HEK293 (cell line): ENCODE data around the gene PCGF1.

Experiments
- CTCF ChIA-PET: fragments of 350-600 bp; formaldehyde crosslinking; extraction: SDS; loops from one replicate; lab custom pipeline; 2021; ENCODE audit warnings: antibody characterized with exemption; lab: Yijun Ruan, JAX
- POLR2A ChIA-PET: fragments of 300-600 bp; formaldehyde crosslinking; extraction: SDS; loops from one replicate; lab custom pipeline; 2020; ENCODE audit warnings: antibody characterized with exemption, inconsistent platforms; lab: Yijun Ruan, JAX
- H3K27ac ChIP-seq: fragments of 200-500 bp; sonication (Bioruptor generic); 2 replicates; pipeline ENCODE4 v1.5.1; 2014; ENCODE audit warnings: low read depth, low read length, control low read depth, inconsistent platforms; ENCODE audit errors: extremely low read depth
- H3K36me3 ChIP-seq, 2 experiments: fragments of 200-500 bp in 1 of 2; sonication (Bioruptor generic) in 1 of 2; 1 replicate in 1 of 2; 2 replicates in 1 of 2; pipeline ENCODE4 v1.5.1; 2014 to 2017; ENCODE audit warnings: inconsistent platforms in 2 of 2, low read length in 2 of 2; ENCODE audit not compliant: control insufficient read depth in 2 of 2, insufficient read depth in 1 of 2
- H3K4me1 ChIP-seq: fragments of 200-500 bp; sonication (Bioruptor generic); 2 replicates; pipeline ENCODE4 v1.5.1; 2014; ENCODE audit warnings: mild to moderate bottlenecking, low read length, inconsistent platforms; ENCODE audit not compliant: control insufficient read depth, insufficient read depth
- H3K4me3 ChIP-seq: 2 replicates; pipeline ENCODE4 v1.5.1; 2011; ENCODE audit warnings: low read depth, mild to moderate bottlenecking, control low read depth, low read length, moderate library complexity
- H3K9me3 ChIP-seq: fragments of 200-500 bp; sonication (Bioruptor generic); 2 replicates; pipeline ENCODE4 v1.5.1; 2014; ENCODE audit warnings: low read depth, low read length, inconsistent platforms; ENCODE audit not compliant: control insufficient read depth, insufficient read depth
- KLF1 ChIP-seq: fragments of 450-650 bp; formaldehyde crosslinking; IDR thresholded peaks from 2 replicates; pipeline ENCODE4 v1.5.1; 2016; ENCODE audit warnings: missing biosample characterization, missing genetic modification characterization
- KLF10 ChIP-seq: fragments of 450-650 bp; IDR thresholded peaks from 2 replicates; pipeline ENCODE4 v1.5.1; 2018; ENCODE audit warnings: missing biosample characterization, mild to moderate bottlenecking, missing genetic modification characterization
- SP2 ChIP-seq: fragments of 450-650 bp; formaldehyde crosslinking; IDR thresholded peaks from 2 replicates; pipeline ENCODE4 v1.5.1; 2016; ENCODE audit warnings: missing biosample characterization, missing genetic modification characterization
- WT1 ChIP-seq: fragments of 450-650 bp; formaldehyde crosslinking; IDR thresholded peaks from 2 replicates; pipeline ENCODE4 v1.5.1; 2016; ENCODE audit warnings: missing biosample characterization, missing genetic modification characterization
- ZNF248 ChIP-seq: fragments of 450-650 bp; formaldehyde crosslinking; IDR thresholded peaks from 2 replicates; pipeline ENCODE4 v1.5.1; 2017; ENCODE audit warnings: missing biosample characterization, missing genetic modification characterization
- ZNF391 ChIP-seq: fragments of 450-650 bp; formaldehyde crosslinking; IDR thresholded peaks from 2 replicates; pipeline ENCODE4 v1.5.1; 2016; ENCODE audit warnings: low read depth, missing biosample characterization, missing genetic modification characterization, borderline replicate concordance
- ZNF404 ChIP-seq: fragments of 450-650 bp; formaldehyde crosslinking; IDR thresholded peaks from 2 replicates; pipeline ENCODE4 v1.5.1; 2017; ENCODE audit warnings: missing biosample characterization, missing genetic modification characterization
- ZNF426 ChIP-seq: fragments of 450-650 bp; formaldehyde crosslinking; IDR thresholded peaks from 2 replicates; pipeline ENCODE4 v1.5.1; 2017; ENCODE audit warnings: missing biosample characterization, missing genetic modification characterization, mild to moderate bottlenecking, inconsistent platforms, moderate library complexity
- ZNF473 ChIP-seq: fragments of 450-650 bp; formaldehyde crosslinking; IDR thresholded peaks from 2 replicates; pipeline ENCODE4 v1.5.1; 2017; ENCODE audit warnings: missing biosample characterization, missing genetic modification characterization
- ZNF501 ChIP-seq: fragments of 450-650 bp; formaldehyde crosslinking; IDR thresholded peaks from 2 replicates; pipeline ENCODE4 v1.5.1; 2016; ENCODE audit warnings: missing biosample characterization, missing genetic modification characterization
- ZNF561 ChIP-seq: fragments of 450-650 bp; IDR thresholded peaks from 2 replicates; pipeline ENCODE4 v1.5.1; 2018; ENCODE audit warnings: missing biosample characterization, missing genetic modification characterization, borderline replicate concordance
- ZNF571 ChIP-seq: fragments of 450-650 bp; formaldehyde crosslinking; IDR thresholded peaks from 2 replicates; pipeline ENCODE4 v1.5.0; 2017; ENCODE audit warnings: missing biosample characterization, missing genetic modification characterization
- ZNF660 ChIP-seq: fragments of 450-650 bp; IDR thresholded peaks from 2 replicates; pipeline ENCODE4 v1.5.1; 2018; ENCODE audit warnings: missing biosample characterization, mild to moderate bottlenecking, missing genetic modification characterization
- ZNF747 ChIP-seq: fragments of 450-650 bp; formaldehyde crosslinking; IDR thresholded peaks from 2 replicates; pipeline ENCODE4 v1.5.1; 2016; ENCODE audit warnings: missing biosample characterization, missing genetic modification characterization
- ZSCAN16 ChIP-seq: fragments of 450-650 bp; formaldehyde crosslinking; IDR thresholded peaks from 2 replicates; pipeline ENCODE4 v1.5.1; 2016; ENCODE audit warnings: missing biosample characterization, missing genetic modification characterization
- TF ChIP-seq, protein P1 (sequence below): fragments of 450-650 bp; formaldehyde crosslinking; IDR thresholded peaks from 2 replicates; pipeline ENCODE4 v1.5.1; 2016; ENCODE audit warnings: missing biosample characterization, missing genetic modification characterization
- TF ChIP-seq, protein P2 (sequence below): fragments of 450-650 bp; formaldehyde crosslinking; IDR thresholded peaks from 2 replicates; pipeline ENCODE4 v1.5.1; 2017; ENCODE audit warnings: missing biosample characterization, missing genetic modification characterization
- TF ChIP-seq, protein P3 (sequence below): fragments of 450-650 bp; formaldehyde crosslinking; IDR thresholded peaks from 2 replicates; pipeline ENCODE4 v1.5.1; 2016; ENCODE audit warnings: missing biosample characterization, missing genetic modification characterization
- TF ChIP-seq, protein P4 (sequence below): fragments of 450-650 bp; formaldehyde crosslinking; IDR thresholded peaks from 2 replicates; pipeline ENCODE4 v1.5.1; 2016; ENCODE audit warnings: missing biosample characterization, missing genetic modification characterization, borderline replicate concordance
- TF ChIP-seq, protein P5 (sequence below): fragments of 450-650 bp; formaldehyde crosslinking; IDR thresholded peaks from 2 replicates; pipeline ENCODE4 v1.5.1; 2016; ENCODE audit warnings: missing biosample characterization, missing genetic modification characterization

PCGF1 gene

DNA sequence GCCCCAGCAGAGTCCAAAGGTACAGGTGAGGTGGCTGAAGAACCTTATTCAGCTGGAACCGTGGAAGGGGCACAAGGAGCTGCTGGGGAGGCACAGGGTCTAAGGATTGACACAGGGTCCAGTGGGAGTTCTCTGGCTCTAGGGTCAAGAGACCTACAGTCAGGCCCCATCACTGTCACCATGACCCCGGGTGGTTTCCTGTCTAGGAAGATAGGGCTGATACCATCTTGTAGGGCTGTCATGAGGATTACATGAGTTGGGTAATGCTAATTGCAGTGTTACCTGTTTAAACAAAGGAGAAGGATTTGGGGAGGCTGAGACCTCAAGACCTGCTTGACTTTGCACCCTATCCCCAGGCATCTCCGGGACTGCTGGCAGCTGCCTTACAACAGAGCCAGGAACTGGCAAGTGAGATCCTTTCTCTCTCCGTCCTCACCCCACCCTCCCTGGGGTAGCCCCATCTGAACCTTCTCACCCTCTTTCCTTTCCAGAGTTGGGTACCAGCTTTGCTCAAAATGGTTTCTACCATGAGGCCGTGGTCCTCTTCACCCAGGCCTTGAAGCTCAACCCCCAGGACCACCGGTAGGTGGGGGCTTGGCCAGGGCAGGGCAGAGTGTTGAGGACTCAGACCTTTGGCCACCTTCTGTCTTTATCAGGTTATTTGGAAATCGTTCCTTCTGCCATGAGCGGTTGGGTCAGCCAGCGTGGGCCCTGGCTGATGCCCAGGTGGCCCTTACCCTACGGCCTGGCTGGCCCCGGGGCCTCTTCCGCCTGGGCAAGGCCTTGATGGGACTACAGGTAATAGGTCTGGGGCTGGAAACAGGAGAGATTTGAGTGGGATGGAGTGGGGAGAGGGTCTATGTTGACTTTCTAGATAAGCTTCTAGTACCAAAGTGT lies 15.6 kb downstream of the PCGF1 start:
- H3K4me1 ChIP-seq: no peaks in the 10 kb centered on the region
- ChIA-PET CTCF (interaction anchor here (0.7 to 2.7 kb wide), 3 partner anchors 10 to 95 kb away, joined by 3 to 16 read pairs (median 3); no protein-coding TSS in a partner anchor), POLR2A (no interaction called here)
- peaks cover 2 to 62% of the 10 kb centered on the region in 2 experiments; a peak in 2 of 3 replicates for H3K36me3 ChIP-seq
- no peaks in the 10 kb centered on the region for H3K9me3 ChIP-seq
- H3K27ac ChIP-seq: no peak overlapping the region
- TF ChIP-seq ZNF248 (no peak), WT1 (tag by site-specific recombination) (no peak), ZNF391 (tag by site-specific recombination) (no peak), KLF10 (tag by site-specific recombination) (no peak)
- TF ChIP-seq, protein P1, sequence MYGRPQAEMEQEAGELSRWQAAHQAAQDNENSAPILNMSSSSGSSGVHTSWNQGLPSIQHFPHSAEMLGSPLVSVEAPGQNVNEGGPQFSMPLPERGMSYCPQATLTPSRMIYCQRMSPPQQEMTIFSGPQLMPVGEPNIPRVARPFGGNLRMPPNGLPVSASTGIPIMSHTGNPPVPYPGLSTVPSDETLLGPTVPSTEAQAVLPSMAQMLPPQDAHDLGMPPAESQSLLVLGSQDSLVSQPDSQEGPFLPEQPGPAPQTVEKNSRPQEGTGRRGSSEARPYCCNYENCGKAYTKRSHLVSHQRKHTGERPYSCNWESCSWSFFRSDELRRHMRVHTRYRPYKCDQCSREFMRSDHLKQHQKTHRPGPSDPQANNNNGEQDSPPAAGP (tag by site-specific recombination): no peak
- H3K4me3 ChIP-seq: no peak overlapping the region

DNA sequence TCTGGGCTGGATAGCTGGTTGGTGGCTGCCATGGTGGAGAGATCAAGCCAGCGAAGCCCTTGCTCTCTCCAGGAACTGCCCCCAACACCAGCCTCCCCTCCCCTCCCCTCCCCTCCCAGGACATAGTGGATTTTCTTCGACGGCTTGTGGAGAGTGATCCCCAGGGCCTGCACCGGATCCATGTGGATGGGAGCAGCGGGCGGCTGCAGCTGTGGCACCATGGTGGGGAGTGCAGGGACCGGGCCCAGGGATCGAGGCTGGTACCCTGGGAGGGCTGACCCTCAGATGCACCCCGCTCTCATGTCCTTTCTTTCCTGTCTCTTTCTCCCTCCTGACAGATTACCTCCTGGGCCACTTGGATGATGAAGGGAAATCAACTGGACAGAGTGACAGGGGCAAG lies 17.6 kb downstream of the PCGF1 start:
- TF ChIP-seq KLF1 (tag by site-specific recombination) (no peak), ZNF561 (tag by site-specific recombination) (no peak), ZNF391 (tag by site-specific recombination) (no peak), ZNF660 (tag by site-specific recombination) (no peak), ZNF426 (no peak), ZSCAN16 (no peak), ZNF473 (tag by site-specific recombination) (no peak), ZNF747 (tag by site-specific recombination) (no peak), ZNF501 (tag by site-specific recombination) (no peak), SP2 (tag by site-specific recombination) (no peak), ZNF571 (tag by site-specific recombination) (no peak), ZNF404 (tag by site-specific recombination) (no peak)
- TF ChIP-seq, protein P2, sequence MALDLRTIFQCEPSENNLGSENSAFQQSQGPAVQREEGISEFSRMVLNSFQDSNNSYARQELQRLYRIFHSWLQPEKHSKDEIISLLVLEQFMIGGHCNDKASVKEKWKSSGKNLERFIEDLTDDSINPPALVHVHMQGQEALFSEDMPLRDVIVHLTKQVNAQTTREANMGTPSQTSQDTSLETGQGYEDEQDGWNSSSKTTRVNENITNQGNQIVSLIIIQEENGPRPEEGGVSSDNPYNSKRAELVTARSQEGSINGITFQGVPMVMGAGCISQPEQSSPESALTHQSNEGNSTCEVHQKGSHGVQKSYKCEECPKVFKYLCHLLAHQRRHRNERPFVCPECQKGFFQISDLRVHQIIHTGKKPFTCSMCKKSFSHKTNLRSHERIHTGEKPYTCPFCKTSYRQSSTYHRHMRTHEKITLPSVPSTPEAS (tag by site-specific recombination): no peak
- TF ChIP-seq, protein P3, sequence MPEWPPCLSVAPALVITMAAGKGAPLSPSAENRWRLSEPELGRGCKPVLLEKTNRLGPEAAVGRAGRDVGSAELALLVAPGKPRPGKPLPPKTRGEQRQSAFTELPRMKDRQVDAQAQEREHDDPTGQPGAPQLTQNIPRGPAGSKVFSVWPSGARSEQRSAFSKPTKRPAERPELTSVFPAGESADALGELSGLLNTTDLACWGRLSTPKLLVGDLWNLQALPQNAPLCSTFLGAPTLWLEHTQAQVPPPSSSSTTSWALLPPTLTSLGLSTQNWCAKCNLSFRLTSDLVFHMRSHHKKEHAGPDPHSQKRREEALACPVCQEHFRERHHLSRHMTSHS (tag by site-specific recombination): no peak
- TF ChIP-seq, protein P4, sequence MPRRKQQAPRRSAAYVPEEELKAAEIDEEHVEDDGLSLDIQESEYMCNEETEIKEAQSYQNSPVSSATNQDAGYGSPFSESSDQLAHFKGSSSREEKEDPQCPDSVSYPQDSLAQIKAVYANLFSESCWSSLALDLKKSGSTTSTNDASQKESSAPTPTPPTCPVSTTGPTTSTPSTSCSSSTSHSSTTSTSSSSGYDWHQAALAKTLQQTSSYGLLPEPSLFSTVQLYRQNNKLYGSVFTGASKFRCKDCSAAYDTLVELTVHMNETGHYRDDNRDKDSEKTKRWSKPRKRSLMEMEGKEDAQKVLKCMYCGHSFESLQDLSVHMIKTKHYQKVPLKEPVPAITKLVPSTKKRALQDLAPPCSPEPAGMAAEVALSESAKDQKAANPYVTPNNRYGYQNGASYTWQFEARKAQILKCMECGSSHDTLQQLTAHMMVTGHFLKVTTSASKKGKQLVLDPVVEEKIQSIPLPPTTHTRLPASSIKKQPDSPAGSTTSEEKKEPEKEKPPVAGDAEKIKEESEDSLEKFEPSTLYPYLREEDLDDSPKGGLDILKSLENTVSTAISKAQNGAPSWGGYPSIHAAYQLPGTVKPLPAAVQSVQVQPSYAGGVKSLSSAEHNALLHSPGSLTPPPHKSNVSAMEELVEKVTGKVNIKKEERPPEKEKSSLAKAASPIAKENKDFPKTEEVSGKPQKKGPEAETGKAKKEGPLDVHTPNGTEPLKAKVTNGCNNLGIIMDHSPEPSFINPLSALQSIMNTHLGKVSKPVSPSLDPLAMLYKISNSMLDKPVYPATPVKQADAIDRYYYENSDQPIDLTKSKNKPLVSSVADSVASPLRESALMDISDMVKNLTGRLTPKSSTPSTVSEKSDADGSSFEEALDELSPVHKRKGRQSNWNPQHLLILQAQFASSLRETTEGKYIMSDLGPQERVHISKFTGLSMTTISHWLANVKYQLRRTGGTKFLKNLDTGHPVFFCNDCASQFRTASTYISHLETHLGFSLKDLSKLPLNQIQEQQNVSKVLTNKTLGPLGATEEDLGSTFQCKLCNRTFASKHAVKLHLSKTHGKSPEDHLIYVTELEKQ (tag by site-specific recombination): no peak
- TF ChIP-seq, protein P5, sequence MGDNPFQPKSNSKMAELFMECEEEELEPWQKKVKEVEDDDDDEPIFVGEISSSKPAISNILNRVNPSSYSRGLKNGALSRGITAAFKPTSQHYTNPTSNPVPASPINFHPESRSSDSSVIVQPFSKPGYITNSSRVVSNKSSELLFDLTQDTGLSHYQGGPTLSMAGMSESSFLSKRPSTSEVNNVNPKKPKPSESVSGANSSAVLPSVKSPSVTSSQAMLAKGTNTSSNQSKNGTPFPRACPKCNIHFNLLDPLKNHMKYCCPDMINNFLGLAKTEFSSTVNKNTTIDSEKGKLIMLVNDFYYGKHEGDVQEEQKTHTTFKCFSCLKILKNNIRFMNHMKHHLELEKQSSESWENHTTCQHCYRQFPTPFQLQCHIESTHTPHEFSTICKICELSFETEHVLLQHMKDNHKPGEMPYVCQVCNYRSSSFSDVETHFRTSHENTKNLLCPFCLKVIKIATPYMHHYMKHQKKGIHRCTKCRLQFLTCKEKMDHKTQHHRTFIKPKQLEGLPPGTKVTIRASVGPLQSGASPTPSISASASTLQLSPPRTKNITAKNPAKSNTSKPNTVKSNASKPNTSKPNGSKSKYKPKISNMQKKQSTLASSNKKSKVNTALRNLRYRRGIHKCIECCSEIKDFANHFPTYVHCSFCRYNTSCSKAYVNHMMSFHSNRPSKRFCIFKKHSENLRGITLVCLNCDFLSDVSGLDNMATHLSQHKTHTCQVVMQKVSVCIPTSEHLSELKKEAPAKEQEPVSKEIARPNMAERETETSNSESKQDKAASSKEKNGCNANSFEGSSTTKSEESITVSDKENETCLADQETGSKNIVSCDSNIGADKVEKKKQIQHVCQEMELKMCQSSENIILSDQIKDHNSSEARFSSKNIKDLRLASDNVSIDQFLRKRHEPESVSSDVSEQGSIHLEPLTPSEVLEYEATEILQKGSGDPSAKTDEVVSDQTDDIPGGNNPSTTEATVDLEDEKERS (tag by site-specific recombination): no peak
- Histone ChIP-seq H3K36me3 (peaks cover 17 to 75% of the 10 kb centered on the region in 2 experiments; a peak in 2 of 3 replicates), H3K9me3 (no peaks in the 10 kb centered on the region), H3K4me1 (no peaks in the 10 kb centered on the region), H3K27ac (no peak overlapping the region), H3K4me3 (no peak overlapping the region)
- ChIA-PET CTCF (interaction anchor here (0.8 to 1.5 kb wide), 3 partner anchors 14 to 665 kb away, joined by 3 read pairs; no protein-coding TSS in a partner anchor), POLR2A (interaction anchor here (1.5 kb wide), 1 partner anchor 50 kb away, joined by 3 read pairs; no protein-coding TSS in a partner anchor)
